ENCODE results near the gene AKT1. TPM values are rescaled to one million over a fixed set of nuclear protein-coding genes. Genes with fewer than 3 reads are reported as not detected.

The AKT1 gene
- total RNA-seq, 1 donor from 2014 or later: 143 TPM

- H3K4me3 Mint-ChIP-seq: no peak overlapping the region
- peaks cover 24% of the 10 kb centered on the region for H3K4me1 Mint-ChIP-seq
- intact Hi-C loops (cut with micrococcal nuclease): no loop called here
- peaks cover 23% of the 10 kb centered on the region for H3K36me3 Mint-ChIP-seq (ENCODE audit: low read depth)
- DNase-seq: no peak
- no peak overlapping the region for H3K27ac Mint-ChIP-seq
- H3K27me3 Mint-ChIP-seq: no peaks in the 10 kb centered on the region
- H3K9me3 Mint-ChIP-seq: no peaks in the 10 kb centered on the region
Measured at GRCh38 chr14:104789752-104790743, 5.5 kb downstream of the AKT1 start.

- intact Hi-C loops (cut with micrococcal nuclease): no loop called here
- Mint-ChIP-seq H3K27me3 (no peaks in the 10 kb centered on the region), H3K4me3 (no peak overlapping the region), H3K9me3 (no peaks in the 10 kb centered on the region), H3K27ac (no peak overlapping the region), H3K36me3 (ENCODE audit: low read depth) (peaks cover 23% of the 10 kb centered on the region), H3K4me1 (peaks cover 20% of the 10 kb centered on the region)
- no peak for DNase-seq
Measured at GRCh38 chr14:104788873-104789663, 6.5 kb downstream of the AKT1 start.

GRCh38 chr14:104788161-104788818 is 7.3 kb downstream of the AKT1 start:
- H3K4me1 Mint-ChIP-seq: peaks cover 12% of the 10 kb centered on the region
- DNase-seq: no peak
- no peak overlapping the region for H3K4me3 Mint-ChIP-seq
- intact Hi-C loops (cut with micrococcal nuclease): no loop called here
- no peak overlapping the region for H3K27ac Mint-ChIP-seq
- peaks cover 19% of the 10 kb centered on the region for H3K36me3 Mint-ChIP-seq (ENCODE audit: low read depth)
- H3K27me3 Mint-ChIP-seq: no peaks in the 10 kb centered on the region
- H3K9me3 Mint-ChIP-seq: no peaks in the 10 kb centered on the region

GRCh38 chr14:104787736-104788135 is 7.8 kb downstream of the AKT1 start:
- peaks cover 8% of the 10 kb centered on the region for H3K4me1 Mint-ChIP-seq
- H3K27ac Mint-ChIP-seq: no peak overlapping the region
- no peaks in the 10 kb centered on the region for H3K9me3 Mint-ChIP-seq
- no peak for DNase-seq
- H3K4me3 Mint-ChIP-seq: no peak overlapping the region
- intact Hi-C loops (cut with micrococcal nuclease): no loop called here
- H3K27me3 Mint-ChIP-seq: no peaks in the 10 kb centered on the region
- peaks cover 18% of the 10 kb centered on the region for H3K36me3 Mint-ChIP-seq (ENCODE audit: low read depth)

- no peak overlapping the region for H3K27ac Mint-ChIP-seq
- no peaks in the 10 kb centered on the region for H3K9me3 Mint-ChIP-seq
- intact Hi-C loops (cut with micrococcal nuclease): no loop called here
- peaks cover 18% of the 10 kb centered on the region for H3K36me3 Mint-ChIP-seq (ENCODE audit: low read depth)
- no peak for DNase-seq
- peaks cover 5% of the 10 kb centered on the region for H3K4me1 Mint-ChIP-seq
- H3K27me3 Mint-ChIP-seq: no peaks in the 10 kb centered on the region
- H3K4me3 Mint-ChIP-seq: no peak overlapping the region
Measured at GRCh38 chr14:104786726-104787675, 8.5 kb downstream of the AKT1 start.

- intact Hi-C loops (cut with micrococcal nuclease): no loop called here
- Mint-ChIP-seq H3K27ac (no peak overlapping the region), H3K9me3 (no peaks in the 10 kb centered on the region), H3K4me1 (peaks cover 2% of the 10 kb centered on the region), H3K4me3 (no peak overlapping the region), H3K27me3 (no peaks in the 10 kb centered on the region), H3K36me3 (ENCODE audit: low read depth) (peaks cover 12% of the 10 kb centered on the region)
- DNase-seq: no peak
Measured at GRCh38 chr14:104786091-104786586, 9.4 kb downstream of the AKT1 start.

GRCh38 chr14:104785708-104786080 is 9.9 kb downstream of the AKT1 start:
- intact Hi-C loops (cut with micrococcal nuclease): no loop called here
- no peaks in the 10 kb centered on the region for H3K27me3 Mint-ChIP-seq
- DNase-seq: no peak
- peaks cover 8% of the 10 kb centered on the region for H3K36me3 Mint-ChIP-seq (ENCODE audit: low read depth)
- H3K4me1 Mint-ChIP-seq: no peaks in the 10 kb centered on the region
- H3K9me3 Mint-ChIP-seq: no peaks in the 10 kb centered on the region
- H3K27ac Mint-ChIP-seq: no peak overlapping the region
- no peak overlapping the region for H3K4me3 Mint-ChIP-seq

- peaks cover 5% of the 10 kb centered on the region for H3K36me3 Mint-ChIP-seq (ENCODE audit: low read depth)
- DNase-seq: no peak
- H3K4me1 Mint-ChIP-seq: no peaks in the 10 kb centered on the region
- no peaks in the 10 kb centered on the region for H3K27me3 Mint-ChIP-seq
- no peaks in the 10 kb centered on the region for H3K9me3 Mint-ChIP-seq
- no peak overlapping the region for H3K4me3 Mint-ChIP-seq
- intact Hi-C loops (cut with micrococcal nuclease): no loop called here
- no peak overlapping the region for H3K27ac Mint-ChIP-seq
Measured at GRCh38 chr14:104784846-104785707, 10.5 kb downstream of the AKT1 start.

- H3K36me3 Mint-ChIP-seq (ENCODE audit: low read depth): no peaks in the 10 kb centered on the region
- H3K4me3 Mint-ChIP-seq: no peak overlapping the region
- H3K27me3 Mint-ChIP-seq: no peaks in the 10 kb centered on the region
- DNase-seq: no peak
- no peaks in the 10 kb centered on the region for H3K4me1 Mint-ChIP-seq
- H3K9me3 Mint-ChIP-seq: no peaks in the 10 kb centered on the region
- intact Hi-C loops (cut with micrococcal nuclease): no loop called here
- H3K27ac Mint-ChIP-seq: no peak overlapping the region
Measured at GRCh38 chr14:104784218-104784568, 11.4 kb downstream of the AKT1 start.

- intact Hi-C loops (cut with micrococcal nuclease): no loop called here
- DNase-seq: no peak
- Mint-ChIP-seq H3K4me3 (no peak overlapping the region), H3K27ac (no peak overlapping the region), H3K4me1 (no peaks in the 10 kb centered on the region), H3K36me3 (ENCODE audit: low read depth) (no peaks in the 10 kb centered on the region), H3K9me3 (no peaks in the 10 kb centered on the region), H3K27me3 (no peaks in the 10 kb centered on the region)
Measured at GRCh38 chr14:104783484-104784217, 11.9 kb downstream of the AKT1 start.

GRCh38 chr14:104782808-104783139 is 12.8 kb downstream of the AKT1 start:
- no peaks in the 10 kb centered on the region for H3K27me3 Mint-ChIP-seq
- DNase-seq: no peak
- H3K27ac Mint-ChIP-seq: no peak overlapping the region
- H3K36me3 Mint-ChIP-seq (ENCODE audit: low read depth): no peaks in the 10 kb centered on the region
- H3K4me1 Mint-ChIP-seq: no peaks in the 10 kb centered on the region
- H3K4me3 Mint-ChIP-seq: no peak overlapping the region
- intact Hi-C loops (cut with micrococcal nuclease): no loop called here
- H3K9me3 Mint-ChIP-seq: no peaks in the 10 kb centered on the region
